MM.1S (cell line): Measurements from ENCODE around the gene PSMC5.

ENCODE experiments used
- EZH2 ChIP-seq: fragments of 300-600 bp; sonication (generic); optimal IDR thresholded peaks from 2 replicates; pipeline ENCODE3; 2017; ENCODE audit warnings: low read depth, mild to moderate bottlenecking, antibody characterized with exemption, low read length, mixed read lengths
- TF ChIP-seq, protein P1 (sequence below): fragments of 300-600 bp; sonication (generic); IDR thresholded peaks from 2 replicates; pipeline ENCODE4 v1.5.1; 2016; ENCODE audit warnings: antibody characterized with exemption, low read length, mixed read lengths

DNA sequence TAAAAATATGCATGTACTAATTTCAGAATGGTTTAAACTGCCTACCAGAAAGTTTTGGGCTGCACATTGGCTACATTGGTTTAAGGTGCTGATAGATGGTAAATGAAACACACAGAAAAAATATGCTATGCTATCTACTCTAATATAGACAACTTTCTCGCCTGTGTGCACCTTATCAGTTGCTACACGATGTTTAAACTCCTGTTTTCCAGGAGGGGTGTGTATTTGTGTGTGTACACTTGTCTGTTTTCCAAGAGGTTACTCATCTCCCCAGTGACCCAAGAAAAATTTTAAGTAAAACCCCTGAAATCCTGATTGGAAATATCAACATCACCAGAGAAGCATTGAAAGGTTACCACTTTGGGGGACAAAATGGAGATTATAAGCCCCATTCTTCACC is 21.6 kb upstream of the PSMC5 start:
- TF ChIP-seq EZH2, result no peak
- TF ChIP-seq, protein P1, sequence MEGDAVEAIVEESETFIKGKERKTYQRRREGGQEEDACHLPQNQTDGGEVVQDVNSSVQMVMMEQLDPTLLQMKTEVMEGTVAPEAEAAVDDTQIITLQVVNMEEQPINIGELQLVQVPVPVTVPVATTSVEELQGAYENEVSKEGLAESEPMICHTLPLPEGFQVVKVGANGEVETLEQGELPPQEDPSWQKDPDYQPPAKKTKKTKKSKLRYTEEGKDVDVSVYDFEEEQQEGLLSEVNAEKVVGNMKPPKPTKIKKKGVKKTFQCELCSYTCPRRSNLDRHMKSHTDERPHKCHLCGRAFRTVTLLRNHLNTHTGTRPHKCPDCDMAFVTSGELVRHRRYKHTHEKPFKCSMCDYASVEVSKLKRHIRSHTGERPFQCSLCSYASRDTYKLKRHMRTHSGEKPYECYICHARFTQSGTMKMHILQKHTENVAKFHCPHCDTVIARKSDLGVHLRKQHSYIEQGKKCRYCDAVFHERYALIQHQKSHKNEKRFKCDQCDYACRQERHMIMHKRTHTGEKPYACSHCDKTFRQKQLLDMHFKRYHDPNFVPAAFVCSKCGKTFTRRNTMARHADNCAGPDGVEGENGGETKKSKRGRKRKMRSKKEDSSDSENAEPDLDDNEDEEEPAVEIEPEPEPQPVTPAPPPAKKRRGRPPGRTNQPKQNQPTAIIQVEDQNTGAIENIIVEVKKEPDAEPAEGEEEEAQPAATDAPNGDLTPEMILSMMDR, result no peak
